Activated naive CD4-positive, alpha-beta T cell treated with anti-CD3 and anti-CD28 coated beads, Interleukin-2, amount 50 U/mL, for 72 hours (primary cell): ENCODE results near the gene TRIM31. TPM values are rescaled to one million over a fixed set of nuclear protein-coding genes. Genes with fewer than 3 reads are reported as not detected.

Source experiments
- ATAC-seq, 2 donors: fragments of 150-1000 bp; cut with Tn5 transposase; 2 replicates each; pipeline ENCODE4 v1.10.0; 2021; ENCODE audit warnings: mild to moderate bottlenecking in 2 of 2, moderate library complexity in 2 of 2
- DNase-seq, 2 donors: peaks; one replicate each; pipeline ENCODE4 v3.0.0; 2021 to 2022; ENCODE audit warnings: low spot score in 2 of 2
- H3K27ac Mint-ChIP-seq, 2 donors: one replicate each; pipeline ENCODE4 v1.8.0; 2022; ENCODE audit warnings: mild to moderate bottlenecking in 2 of 2, mixed read lengths in 2 of 2
- H3K36me3 Mint-ChIP-seq, 2 donors: one replicate each; pipeline ENCODE4 v1.8.0; 2022; ENCODE audit warnings: mixed read lengths in 2 of 2
- H3K9me3 Mint-ChIP-seq, 2 donors: one replicate each; pipeline ENCODE4 v1.8.0; 2022; ENCODE audit warnings: mixed read lengths in 2 of 2
- total RNA-seq, 2 donors: library from RNA; stranded (reverse); gene quantifications; one replicate each; pipeline ENCODE4 v1.2.3, GENCODE V29; 2022

TRIM31 gene
- total RNA-seq, 2 donors from 2014 or later = not detected

DNA sequence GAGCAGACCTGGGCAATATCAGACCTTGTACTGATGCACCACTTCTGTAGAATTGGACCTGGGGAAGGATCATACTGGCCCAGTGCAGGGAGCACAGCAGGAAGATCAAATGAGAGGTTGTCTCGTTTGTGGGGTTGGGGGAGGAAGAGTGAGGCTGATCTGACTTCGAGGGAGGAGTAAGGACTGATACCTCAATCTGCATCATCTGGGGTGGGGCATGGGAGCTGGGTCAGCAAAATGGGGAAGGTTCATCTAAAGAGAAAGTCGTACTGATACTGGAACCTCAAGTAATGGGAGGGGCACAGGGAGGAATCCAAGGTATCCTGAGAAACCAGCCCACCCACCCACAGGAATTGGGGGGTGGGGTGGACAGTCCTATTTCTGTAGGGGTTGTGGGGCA lies 41.0 kb downstream of the TRIM31 start:
- no peak for ATAC-seq
- no peak for DNase-seq
- Mint-ChIP-seq H3K9me3 (no peaks in the 10 kb centered on the region), H3K36me3 (peaks cover 34 to 40% of the 10 kb centered on the region in 2 donors), H3K27ac (no peak overlapping the region)

DNA sequence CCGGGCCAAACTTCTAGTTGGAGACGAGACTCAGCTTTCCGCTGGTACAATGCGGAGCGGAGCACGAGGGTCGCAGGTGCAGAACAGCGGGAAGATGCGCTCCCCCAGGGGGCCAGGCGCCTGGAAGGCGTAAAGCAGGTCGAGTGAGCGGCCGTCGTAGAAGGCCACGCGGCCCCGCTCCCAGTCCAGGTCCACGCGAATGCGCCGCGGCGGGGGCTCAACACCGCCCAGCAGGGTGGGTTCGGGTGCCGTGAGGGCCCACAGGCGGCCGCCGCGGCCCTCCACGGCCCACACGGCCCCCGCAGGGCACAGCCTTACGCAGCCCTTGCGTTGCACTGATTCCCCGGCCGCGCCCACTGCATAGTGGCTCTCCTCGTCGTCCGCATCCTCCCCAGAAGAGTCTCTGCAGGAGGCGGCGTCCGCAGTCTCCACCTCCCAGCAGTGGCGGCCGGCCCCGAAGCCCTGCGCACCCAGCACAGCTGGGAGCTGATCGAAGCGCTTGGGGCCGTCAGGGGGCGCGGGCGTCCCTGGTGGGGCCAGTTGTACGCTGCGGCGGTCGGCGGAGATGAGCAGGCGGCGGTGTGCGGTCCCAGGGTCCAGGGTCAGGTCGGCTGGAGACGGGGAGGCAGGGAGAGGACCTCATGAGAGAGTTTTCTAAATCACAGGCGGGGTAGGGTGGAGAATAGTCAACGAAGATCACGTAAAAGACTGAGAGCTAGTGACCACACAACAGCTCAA lies 41.6 kb downstream of the TRIM31 start:
- ATAC-seq = no peak
- DNase-seq = no peak
- H3K36me3 Mint-ChIP-seq = peaks cover 35 to 43% of the 10 kb centered on the region in 2 donors
- H3K9me3 Mint-ChIP-seq = no peaks in the 10 kb centered on the region
- H3K27ac Mint-ChIP-seq = no peak overlapping the region

DNA sequence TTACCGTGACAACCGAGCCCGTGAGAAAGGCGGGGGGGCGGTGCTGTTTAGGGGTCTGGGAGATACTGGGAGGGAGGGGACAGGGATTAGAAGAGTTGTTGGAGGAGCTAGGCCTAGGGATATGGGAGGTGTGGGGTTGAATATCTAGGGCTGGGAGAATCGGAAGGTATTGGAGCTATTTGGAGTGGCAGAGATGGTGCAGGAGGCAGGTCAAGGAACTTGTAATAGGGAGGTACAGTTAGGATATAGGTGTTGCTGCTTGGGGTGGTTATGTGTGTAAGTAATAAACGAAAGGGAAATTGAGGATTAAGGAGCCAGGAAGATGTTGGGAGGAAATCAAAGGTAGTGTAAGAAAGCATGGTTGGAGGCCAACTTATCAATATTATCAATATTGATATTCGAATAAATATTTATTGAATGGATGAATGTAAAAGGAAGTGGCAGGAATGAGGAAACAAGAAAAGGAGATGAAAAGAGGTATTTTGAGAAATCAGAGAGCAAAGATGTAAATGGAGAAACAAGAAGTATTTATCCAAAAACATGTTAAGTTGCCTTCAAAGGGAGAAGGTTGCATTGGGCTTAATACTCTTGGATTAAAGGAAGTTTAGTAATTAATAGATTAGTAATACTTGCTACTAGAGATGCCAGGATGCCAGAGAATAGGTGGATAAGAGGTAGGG lies 45.3 kb downstream of the TRIM31 start:
- Mint-ChIP-seq H3K36me3 (peaks cover 48 to 51% of the 10 kb centered on the region in 2 donors), H3K27ac (peak overlapping the region; percentile 91 to 100), H3K9me3 (peaks cover 0 to 4% of the 10 kb centered on the region in 2 donors)
- ATAC-seq (no peak), DNase-seq (no peak)

DNA sequence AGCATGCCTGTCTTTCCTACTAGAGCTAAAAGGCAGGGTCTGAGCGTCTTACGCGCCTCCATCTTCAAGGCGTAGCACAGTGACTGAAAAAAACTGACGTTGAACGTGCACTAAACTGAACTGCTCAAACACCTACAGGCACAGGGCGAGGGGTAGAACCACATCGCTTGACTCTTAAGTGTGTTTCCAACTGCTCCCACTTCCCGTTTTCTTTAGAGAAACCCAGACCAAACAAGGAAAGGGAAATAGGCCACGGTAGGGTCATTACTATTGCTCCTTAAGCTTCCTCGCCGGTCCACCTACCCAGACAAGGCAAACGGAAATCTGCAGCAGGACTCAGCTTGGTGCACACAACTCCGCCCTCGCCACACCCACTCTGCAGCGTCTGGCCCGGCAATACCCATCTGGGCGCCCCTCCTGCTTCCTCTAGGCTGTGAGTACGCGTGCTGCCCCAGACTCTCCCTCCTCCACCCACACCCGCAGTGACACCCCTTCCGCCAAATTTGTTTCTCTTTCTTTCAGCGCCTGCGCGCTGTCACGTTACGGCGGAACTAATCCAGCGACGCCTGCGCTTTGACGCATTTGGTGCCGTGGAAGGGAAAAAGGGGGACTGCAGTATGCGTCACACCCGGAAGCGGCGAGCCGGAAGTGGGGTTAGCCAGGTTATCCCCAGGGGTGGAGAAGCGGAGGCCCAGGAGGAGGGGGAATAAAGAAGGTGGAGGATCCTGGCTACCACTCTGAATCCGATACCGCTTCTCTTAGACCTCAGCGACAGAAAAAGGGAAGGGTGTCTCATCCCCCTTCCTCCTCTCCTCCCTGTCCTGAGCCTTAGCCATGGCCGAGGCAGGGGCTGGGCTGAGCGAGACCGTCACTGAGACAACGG lies 46.1 kb downstream of the TRIM31 start, which contains the start of gene PPP1R11:
Gene PPP1R11, plus strand, starts transcription at position 622 of the 883 bp plus-strand sequence. Its CDS starts 213 bp downstream, at position 835.
- Mint-ChIP-seq H3K27ac (peak within 1 kb of the TSS; percentile 91 to 100), H3K9me3 (peaks cover 0 to 4% of the 10 kb centered on the region in 2 donors), H3K36me3 (peaks cover 45 to 50% of the 10 kb centered on the region in 2 donors)
- DNase-seq = peak; percentile 94 to 99
- ATAC-seq = peak; percentile 97 to 99

DNA sequence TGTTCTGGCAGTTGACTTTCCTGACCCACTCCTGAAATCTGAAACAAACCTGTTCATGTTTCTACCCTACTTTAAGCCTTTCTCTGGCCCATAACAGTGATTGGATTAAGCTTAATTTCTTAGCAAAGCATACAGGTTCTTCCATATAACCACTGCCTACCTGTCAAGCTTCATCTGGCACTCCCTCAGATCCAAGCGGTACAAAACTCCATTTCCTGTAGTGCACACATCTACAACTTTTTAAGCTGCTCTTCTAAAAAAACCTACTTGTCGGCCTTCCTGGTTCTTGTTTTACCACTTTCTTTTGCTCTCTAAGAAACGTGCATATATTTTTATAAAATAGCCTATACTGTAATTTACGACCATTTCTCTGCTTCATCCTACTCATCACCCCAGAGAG lies 46.8 kb downstream of the TRIM31 start:
- Mint-ChIP-seq H3K27ac (peak overlapping the region; percentile 91 to 100), H3K9me3 (peaks cover 0 to 4% of the 10 kb centered on the region in 2 donors), H3K36me3 (peaks cover 52 to 54% of the 10 kb centered on the region in 2 donors)
- no peak for DNase-seq
- ATAC-seq = no peak

DNA sequence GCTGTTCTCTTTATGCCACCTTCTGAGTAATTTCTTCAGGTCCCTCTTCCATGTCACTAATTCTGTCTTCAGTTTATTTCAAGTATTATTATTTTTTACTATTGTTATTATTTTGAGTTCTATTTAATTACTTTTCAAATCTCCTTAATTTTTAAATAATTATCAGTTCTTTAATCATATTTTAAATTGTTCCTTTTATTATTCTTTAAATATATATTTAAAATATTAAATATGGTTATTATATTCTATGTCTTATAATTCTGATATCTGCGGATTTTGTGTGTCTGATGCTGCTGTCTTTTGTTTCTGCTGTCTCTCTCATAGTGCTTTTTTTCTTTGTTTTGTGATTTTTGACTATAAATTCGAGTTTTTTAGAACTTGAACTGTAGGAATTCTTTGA lies 49.6 kb downstream of the TRIM31 start:
- DNase-seq (no peak), ATAC-seq (no peak)
- Mint-ChIP-seq H3K27ac (peak overlapping the region; percentile 64 to 67), H3K36me3 (peaks cover 34 to 51% of the 10 kb centered on the region in 2 donors), H3K9me3 (peaks cover 0 to 4% of the 10 kb centered on the region in 2 donors)

DNA sequence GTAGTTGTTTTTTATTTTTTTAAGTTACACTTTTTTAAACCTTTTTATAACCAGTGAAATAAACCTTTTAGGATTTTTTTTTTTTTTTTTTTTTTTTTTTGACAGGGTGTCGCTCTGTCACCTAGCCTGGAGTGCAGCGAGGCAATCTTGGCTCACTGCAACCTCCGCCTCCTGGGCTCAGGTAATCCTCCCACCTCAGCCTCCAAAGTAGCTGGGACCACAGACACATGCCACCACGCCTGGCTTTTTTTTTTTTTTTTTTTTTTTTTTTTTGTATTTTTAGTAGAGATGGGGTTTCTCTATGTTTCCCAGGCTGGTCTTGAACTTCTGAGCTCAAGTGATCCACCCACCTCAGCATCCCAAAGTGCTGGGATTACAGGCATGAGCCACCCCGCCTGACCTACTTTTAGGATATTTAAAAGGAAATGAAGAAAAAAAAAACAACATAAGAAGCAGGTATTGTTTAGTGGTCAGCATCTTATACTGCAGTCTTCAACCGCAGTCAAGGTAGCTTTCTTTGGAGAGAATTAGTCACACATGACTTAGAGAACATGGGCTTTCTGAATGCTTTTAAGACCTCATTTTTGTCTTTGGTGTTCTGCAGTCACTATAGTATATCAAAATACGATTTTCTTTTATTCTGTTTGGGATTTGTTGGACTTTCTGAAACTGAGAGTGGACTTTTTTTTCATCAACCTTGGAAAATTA lies 50.3 kb downstream of the TRIM31 start:
- no peak for DNase-seq
- H3K36me3 Mint-ChIP-seq = peaks cover 27 to 47% of the 10 kb centered on the region in 2 donors
- peak overlapping the region; percentile 91 to 99 for H3K27ac Mint-ChIP-seq
- ATAC-seq = no peak
- peaks cover 0 to 4% of the 10 kb centered on the region in 2 donors for H3K9me3 Mint-ChIP-seq

DNA sequence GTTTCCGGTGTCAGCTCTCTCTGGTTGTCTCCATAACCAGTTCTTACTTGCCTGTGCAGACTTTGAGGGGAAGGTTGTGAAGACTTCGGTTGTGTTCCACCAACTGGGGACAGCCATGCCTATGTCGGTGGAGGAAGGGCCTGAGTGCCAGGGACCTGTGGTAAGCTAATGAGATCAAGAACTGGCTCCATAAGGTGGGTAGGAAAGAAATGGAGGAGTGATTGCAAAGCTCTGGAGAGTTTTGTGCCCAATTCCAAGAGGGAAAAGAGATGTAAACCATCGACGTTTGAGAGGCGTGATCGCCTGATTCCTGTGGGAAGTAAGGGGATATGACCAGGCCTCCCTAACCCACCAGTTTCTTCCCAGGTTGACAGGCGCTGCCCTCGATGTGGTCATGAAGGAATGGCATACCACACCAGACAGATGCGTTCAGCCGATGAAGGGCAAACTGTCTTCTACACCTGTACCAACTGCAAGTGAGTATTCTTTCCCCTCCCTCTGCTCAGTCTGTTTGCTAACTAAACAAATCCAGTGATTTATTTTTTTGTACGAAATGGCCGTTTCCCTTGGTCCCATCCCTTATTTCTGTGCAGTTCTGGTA lies 50.9 kb downstream of the TRIM31 start:
- Mint-ChIP-seq H3K36me3 (peaks cover 20 to 40% of the 10 kb centered on the region in 2 donors), H3K9me3 (peaks cover 0 to 4% of the 10 kb centered on the region in 2 donors), H3K27ac (peak overlapping the region; percentile 91 to 99)
- ATAC-seq (peak; percentile 46 to 47), DNase-seq (no peak)

DNA sequence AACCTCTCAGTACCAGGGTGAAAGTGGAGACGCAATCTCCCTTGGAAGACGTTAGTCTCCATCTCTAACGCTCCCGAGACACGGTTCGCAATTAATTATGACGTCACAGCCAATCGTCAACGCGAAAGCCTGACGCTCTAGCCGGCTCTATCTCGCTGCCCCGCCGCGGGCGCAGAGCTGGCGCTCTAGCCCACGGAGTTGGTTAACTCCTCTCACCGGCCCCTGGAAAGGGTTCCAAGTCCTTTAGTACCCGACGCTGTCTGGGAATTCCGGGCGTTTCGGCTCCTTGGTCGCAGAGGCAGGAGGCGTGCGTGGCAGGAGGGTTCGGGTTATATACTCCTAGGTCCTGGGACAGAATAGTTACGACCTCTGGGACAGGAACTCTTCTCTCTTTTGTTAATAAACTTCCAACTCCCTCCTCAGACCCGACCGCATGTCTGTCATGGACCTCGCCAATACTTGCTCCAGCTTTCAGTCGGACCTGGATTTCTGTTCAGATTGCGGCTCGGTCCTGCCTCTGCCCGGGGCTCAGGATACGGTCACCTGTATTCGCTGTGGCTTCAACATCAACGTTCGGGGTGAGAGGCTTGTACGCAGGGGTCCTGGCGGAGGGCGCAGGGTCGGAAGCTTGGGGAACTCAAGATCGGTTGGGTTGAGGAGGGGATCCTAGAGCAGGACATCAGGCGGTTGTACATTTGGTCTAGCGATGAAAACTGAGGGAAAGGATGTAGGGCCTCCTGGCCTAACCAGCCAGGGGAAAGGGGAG lies 51.6 kb downstream of the TRIM31 start, which contains the start of gene POLR1H:
Gene POLR1H, plus strand, starts transcription at position 174 of the 766 bp plus-strand sequence. Its CDS starts 260 bp downstream, at position 434.
- peaks cover 0 to 4% of the 10 kb centered on the region in 2 donors for H3K9me3 Mint-ChIP-seq
- DNase-seq (peak; percentile 79 to 85), ATAC-seq (peak; percentile 89 to 94)
- H3K27ac Mint-ChIP-seq = peak within 1 kb of the TSS; percentile 91 to 99
- H3K36me3 Mint-ChIP-seq = peaks cover 17 to 37% of the 10 kb centered on the region in 2 donors

DNA sequence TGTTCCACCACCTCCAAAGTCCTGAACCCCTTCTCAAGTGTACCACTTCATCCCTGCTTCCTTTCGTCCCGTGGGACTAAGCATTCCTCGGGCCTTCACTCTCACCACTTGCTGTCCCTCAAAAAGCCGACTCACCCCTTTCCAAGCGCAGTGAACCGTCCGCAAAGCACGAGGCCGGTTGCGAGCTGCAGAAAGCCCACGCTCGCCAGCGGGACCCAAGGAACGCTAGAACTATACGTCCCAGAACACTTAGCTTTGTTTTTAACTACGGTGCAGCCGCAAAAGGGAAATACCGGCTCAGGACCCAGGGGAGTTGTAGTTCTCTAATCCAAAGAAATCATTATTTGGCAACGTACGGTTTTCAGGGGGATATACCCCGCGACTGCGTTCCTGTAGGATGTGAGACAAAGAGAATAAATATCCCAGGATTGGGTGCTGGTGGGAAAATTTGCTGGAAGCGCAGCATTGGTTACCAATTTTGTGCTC lies 52.2 kb downstream of the TRIM31 start:
- Mint-ChIP-seq H3K9me3 (peaks cover 0 to 4% of the 10 kb centered on the region in 2 donors), H3K36me3 (peaks cover 15 to 37% of the 10 kb centered on the region in 2 donors), H3K27ac (peak overlapping the region; percentile 91 to 94)
- DNase-seq (no peak), ATAC-seq (peak; percentile 24 to 31)

DNA sequence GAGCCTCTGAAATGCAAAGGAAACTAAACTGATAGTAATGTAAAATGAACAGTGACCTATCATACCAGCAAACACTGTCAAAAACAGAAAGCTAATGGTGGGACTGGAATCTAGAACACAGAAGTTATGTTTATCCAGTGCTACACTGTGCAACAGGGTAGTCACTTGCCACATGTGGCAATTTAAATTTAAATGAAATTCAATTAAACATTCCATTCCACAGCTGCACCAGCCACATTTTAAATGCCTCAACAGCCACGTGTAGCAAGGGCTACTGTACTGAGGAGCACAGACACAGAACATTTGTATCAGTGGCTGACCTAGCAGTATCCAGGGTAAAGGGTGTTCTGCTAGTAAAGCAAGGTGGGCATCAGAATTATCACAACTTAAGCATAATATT lies 57.4 kb downstream of the TRIM31 start:
- H3K36me3 Mint-ChIP-seq = peaks cover 0 to 1% of the 10 kb centered on the region in 2 donors
- H3K27ac Mint-ChIP-seq = no peak overlapping the region
- no peak for DNase-seq
- no peaks in the 10 kb centered on the region for H3K9me3 Mint-ChIP-seq
- ATAC-seq = no peak

DNA sequence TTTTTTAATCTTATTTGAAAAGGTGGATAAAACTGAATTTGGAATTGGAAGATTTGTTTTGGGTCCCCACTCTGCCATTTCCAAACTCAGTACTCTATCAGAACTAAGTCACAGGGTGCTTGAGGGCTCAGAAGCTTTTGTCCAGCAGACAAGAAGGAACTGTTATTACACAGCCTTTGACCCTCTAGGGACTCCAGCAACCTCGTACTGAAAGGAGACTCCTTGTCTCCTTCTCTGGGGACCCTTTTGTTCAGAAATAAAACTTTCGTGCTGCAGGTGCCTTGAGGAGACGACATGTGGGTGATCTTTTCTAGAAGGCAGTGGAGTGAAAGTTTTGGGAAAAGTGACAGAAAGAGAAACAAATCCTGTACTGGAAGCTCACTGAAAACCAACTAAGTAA lies 59.2 kb downstream of the TRIM31 start:
- DNase-seq (no peak), ATAC-seq (no peak)
- Mint-ChIP-seq H3K27ac (no peak overlapping the region), H3K36me3 (no peaks in the 10 kb centered on the region), H3K9me3 (no peaks in the 10 kb centered on the region)
